Activated naive CD8-positive, alpha-beta T cell treated with anti-CD3 and anti-CD28 coated beads, Interleukin-2, amount 50 U/mL, for 24 hours (primary cell): ENCODE measurements around the gene RARB.

Experiments used
- ATAC-seq: fragments of 150-1000 bp; cut with Tn5 transposase; one replicate; pipeline ENCODE4 v1.10.0; 2021
- DNase-seq: peaks from one replicate; pipeline ENCODE4 v3.0.0; 2021
- H3K27ac Mint-ChIP-seq: one replicate; pipeline ENCODE4 v1.8.0; 2021; ENCODE audit warnings: mild to moderate bottlenecking, mixed read lengths
- H3K27me3 Mint-ChIP-seq: one replicate; pipeline ENCODE4 v1.8.0; 2021; ENCODE audit warnings: mixed read lengths
- H3K36me3 Mint-ChIP-seq: one replicate; pipeline ENCODE4 v1.8.0; 2021; ENCODE audit warnings: low read depth, mixed read lengths
- H3K4me1 Mint-ChIP-seq: one replicate; pipeline ENCODE4 v1.8.0; 2021; ENCODE audit warnings: mixed read lengths
- H3K4me3 Mint-ChIP-seq: one replicate; pipeline ENCODE4 v1.8.0; 2021; ENCODE audit warnings: mild to moderate bottlenecking, moderate library complexity, mixed read lengths
- H3K9me3 Mint-ChIP-seq: one replicate; pipeline ENCODE4 v1.8.0; 2021; ENCODE audit warnings: mixed read lengths

Gene RARB

DNA sequence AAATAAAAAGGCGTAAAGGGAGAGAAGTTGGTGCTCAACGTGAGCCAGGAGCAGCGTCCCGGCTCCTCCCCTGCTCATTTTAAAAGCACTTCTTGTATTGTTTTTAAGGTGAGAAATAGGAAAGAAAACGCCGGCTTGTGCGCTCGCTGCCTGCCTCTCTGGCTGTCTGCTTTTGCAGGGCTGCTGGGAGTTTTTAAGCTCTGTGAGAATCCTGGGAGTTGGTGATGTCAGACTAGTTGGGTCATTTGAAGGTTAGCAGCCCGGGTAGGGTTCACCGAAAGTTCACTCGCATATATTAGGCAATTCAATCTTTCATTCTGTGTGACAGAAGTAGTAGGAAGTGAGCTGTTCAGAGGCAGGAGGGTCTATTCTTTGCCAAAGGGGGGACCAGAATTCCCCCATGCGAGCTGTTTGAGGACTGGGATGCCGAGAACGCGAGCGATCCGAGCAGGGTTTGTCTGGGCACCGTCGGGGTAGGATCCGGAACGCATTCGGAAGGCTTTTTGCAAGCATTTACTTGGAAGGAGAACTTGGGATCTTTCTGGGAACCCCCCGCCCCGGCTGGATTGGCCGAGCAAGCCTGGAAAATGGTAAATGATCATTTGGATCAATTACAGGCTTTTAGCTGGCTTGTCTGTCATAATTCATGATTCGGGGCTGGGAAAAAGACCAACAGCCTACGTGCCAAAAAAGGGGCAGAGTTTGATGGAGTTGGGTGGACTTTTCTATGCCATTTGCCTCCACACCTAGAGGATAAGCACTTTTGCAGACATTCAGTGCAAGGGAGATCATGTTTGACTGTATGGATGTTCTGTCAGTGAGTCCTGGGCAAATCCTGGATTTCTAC, at the start of gene RARB:
Gene RARB (plus strand): TSS at position 322 of the 847 bp plus-strand sequence. CDS start 469 bp downstream, at position 791.
- no peak within 1 kb of the TSS for H3K4me3 Mint-ChIP-seq
- no peak for DNase-seq
- peaks cover 6% of the 10 kb centered on the region for H3K4me1 Mint-ChIP-seq

DNA sequence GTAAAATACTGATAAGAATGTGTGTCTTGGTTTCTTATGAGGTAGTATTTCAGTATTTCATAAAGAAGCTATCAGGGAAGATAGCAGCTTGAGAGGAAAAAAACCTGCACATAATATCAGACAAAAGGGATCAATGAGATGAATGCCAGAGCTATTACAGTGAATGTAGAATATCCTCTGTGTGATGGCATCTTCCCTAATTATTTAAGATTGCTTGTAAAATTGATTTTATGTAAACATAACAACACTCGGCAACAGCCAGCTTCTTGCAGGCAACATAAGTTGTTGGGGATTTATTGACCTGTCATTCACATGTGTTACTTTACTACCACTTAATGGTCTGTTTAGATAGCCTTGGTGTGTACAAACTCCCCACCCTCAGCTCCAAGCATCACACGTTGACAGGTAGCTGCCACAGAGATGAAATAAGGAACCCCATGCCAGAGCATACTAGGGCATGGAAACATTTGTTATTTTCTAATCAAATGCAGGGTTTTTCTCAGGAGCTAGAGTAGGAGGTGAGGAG, 49.2 kb upstream of the RARB start:
- H3K4me3 Mint-ChIP-seq: no peak overlapping the region
- no peak for ATAC-seq
- no peak overlapping the region for H3K27ac Mint-ChIP-seq
- no peaks in the 10 kb centered on the region for H3K27me3 Mint-ChIP-seq
- DNase-seq: no peak
- no peaks in the 10 kb centered on the region for H3K4me1 Mint-ChIP-seq
- peaks cover 4% of the 10 kb centered on the region for H3K9me3 Mint-ChIP-seq
- no peaks in the 10 kb centered on the region for H3K36me3 Mint-ChIP-seq

More for the DNA sequence above, at the start of gene RARB:
- Mint-ChIP-seq H3K27me3 (peaks cover 43% of the 10 kb centered on the region), H3K27ac (no peak within 1 kb of the TSS), H3K36me3 (no peaks in the 10 kb centered on the region), H3K9me3 (no peaks in the 10 kb centered on the region)
- no peak for ATAC-seq

DNA sequence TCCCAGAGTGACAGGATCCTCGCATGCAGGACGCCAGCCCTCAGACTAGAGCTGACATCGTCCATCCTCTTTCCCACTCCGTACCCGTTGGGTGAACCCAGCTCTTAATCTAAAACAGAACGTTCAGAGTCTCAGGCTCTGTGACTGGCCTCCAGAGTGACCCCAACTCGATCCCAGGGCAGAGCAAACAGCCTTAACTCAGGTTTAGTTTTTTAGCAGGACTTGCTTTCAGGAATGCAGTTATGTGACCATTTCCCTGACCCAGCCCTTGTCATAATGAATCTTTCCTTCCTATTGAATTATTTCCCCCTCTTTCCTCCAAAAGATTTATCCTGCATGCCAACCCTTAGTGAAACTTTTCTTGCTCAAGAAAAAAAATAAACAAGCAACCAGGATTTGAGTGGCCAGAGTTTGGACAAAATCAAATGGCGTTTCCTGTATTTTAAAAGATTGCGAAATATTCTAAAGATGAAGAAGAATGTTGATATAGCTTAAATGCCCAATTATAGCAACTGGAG, 47.8 kb upstream of the RARB start:
- ATAC-seq (no peak), DNase-seq (no peak)
- no peaks in the 10 kb centered on the region for H3K4me1 Mint-ChIP-seq
- no peaks in the 10 kb centered on the region for H3K36me3 Mint-ChIP-seq
- H3K27me3 Mint-ChIP-seq: no peaks in the 10 kb centered on the region
- H3K27ac Mint-ChIP-seq: no peak overlapping the region
- H3K9me3 Mint-ChIP-seq: no peaks in the 10 kb centered on the region
- H3K4me3 Mint-ChIP-seq: no peak overlapping the region

DNA sequence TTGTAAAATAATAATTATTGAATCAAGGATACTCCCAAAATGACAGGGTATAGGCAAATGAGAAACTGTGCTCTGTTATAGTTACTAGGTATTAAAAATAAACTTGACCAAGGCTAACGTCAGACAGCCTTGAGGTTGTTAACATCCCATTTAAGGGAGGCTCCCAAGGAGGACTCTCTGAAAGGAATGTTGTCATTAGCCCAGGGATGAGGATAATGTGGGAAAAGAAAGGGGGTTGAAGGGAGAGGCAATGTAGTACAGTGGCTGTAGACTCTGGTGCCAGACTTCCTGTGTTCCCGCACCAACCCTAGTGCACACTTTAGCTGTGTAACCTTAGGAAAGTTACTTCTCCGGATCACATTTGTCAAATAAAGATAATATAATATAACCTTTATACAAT, 47.0 kb upstream of the RARB start:
- Mint-ChIP-seq H3K36me3 (no peaks in the 10 kb centered on the region), H3K27me3 (no peaks in the 10 kb centered on the region), H3K4me1 (no peaks in the 10 kb centered on the region), H3K9me3 (no peaks in the 10 kb centered on the region), H3K27ac (no peak overlapping the region), H3K4me3 (no peak overlapping the region)
- ATAC-seq: no peak
- no peak for DNase-seq

DNA sequence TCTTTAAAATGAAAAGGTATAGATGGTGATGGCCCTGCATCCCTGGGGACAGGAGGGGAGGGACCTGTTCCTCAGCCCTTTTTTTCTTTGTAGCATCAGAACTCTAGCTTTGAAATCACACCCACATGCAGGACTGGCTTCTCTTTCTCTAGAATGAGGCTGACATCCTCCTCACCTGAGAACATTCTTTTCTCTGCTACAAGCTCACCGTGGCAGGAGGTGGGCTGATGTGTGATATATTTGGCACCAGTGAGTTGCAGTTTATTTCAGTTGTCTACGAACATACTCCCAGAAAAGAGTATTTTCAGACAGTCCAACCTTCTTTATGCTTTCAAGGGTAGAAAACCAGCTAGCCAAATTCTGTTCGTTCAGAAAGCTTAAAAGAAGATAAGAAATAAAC, 43.6 kb upstream of the RARB start:
- Mint-ChIP-seq H3K9me3 (no peaks in the 10 kb centered on the region), H3K36me3 (no peaks in the 10 kb centered on the region), H3K27me3 (no peaks in the 10 kb centered on the region), H3K4me3 (no peak overlapping the region), H3K27ac (no peak overlapping the region), H3K4me1 (no peaks in the 10 kb centered on the region)
- ATAC-seq: no peak
- DNase-seq: no peak

DNA sequence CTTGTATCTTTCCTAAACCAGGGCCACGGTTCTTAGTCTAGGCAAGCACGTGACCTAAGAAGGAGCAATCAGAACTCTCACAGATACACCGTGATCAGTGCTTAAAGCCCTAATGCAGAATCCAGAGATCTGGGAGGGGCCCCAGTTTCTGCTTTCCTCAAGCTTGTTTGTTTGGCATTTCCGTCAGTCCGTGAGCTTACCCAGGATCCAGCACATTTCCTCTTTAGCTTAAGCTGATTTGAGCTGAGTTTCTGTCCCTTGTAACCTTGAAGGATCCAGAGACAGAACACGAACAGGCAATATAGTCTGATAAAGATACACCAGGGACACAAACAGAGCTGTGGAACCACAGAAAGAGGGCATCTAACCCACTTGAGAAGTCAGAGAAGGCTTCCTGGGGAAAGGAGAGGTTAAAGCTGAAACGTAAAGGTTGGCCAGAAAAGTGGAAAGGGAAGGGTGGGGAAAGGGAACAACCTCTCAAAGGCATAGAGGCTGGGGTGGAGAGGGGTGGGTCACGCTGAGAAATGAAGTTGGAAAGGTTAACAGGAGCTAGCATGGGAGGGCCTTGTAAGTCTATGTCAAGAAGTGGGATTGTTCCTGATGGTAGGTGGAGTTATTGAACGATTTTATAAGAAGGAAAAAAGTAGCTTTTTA, 42.1 kb upstream of the RARB start:
- DNase-seq: no peak
- no peak overlapping the region for H3K27ac Mint-ChIP-seq
- no peaks in the 10 kb centered on the region for H3K36me3 Mint-ChIP-seq
- no peaks in the 10 kb centered on the region for H3K9me3 Mint-ChIP-seq
- H3K27me3 Mint-ChIP-seq: no peaks in the 10 kb centered on the region
- ATAC-seq: no peak
- no peaks in the 10 kb centered on the region for H3K4me1 Mint-ChIP-seq
- no peak overlapping the region for H3K4me3 Mint-ChIP-seq

DNA sequence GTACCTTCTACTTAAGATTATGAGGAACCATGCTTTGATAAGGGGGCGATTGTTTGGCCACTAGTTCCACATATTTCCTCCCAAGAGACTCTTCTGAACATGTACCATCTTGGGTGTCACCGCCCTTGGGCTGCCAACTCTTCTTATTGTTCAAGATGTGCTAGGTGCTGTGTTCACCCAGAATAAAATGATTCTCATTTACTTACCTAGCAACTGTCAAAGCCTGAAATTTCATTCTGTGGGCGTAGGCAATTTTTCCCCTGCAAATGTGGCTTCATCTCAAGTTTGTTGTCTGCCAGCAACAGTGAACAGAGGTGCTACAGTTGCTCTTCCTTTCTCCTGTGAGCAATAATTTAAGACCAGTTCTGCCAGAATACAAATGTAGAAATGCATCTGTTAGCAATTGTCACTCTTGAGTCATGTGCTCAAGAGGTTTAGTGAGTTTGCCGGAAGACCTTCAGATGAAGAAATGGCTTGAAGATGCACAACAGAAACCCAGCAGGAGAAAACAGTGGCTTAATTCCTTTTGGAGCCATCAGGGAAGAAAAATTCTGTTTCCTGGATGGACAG, 41.3 kb upstream of the RARB start:
- H3K27ac Mint-ChIP-seq: no peak overlapping the region
- H3K36me3 Mint-ChIP-seq: no peaks in the 10 kb centered on the region
- ATAC-seq: no peak
- DNase-seq: no peak
- H3K4me3 Mint-ChIP-seq: no peak overlapping the region
- H3K27me3 Mint-ChIP-seq: no peaks in the 10 kb centered on the region
- H3K9me3 Mint-ChIP-seq: peaks cover 6% of the 10 kb centered on the region
- H3K4me1 Mint-ChIP-seq: no peaks in the 10 kb centered on the region

DNA sequence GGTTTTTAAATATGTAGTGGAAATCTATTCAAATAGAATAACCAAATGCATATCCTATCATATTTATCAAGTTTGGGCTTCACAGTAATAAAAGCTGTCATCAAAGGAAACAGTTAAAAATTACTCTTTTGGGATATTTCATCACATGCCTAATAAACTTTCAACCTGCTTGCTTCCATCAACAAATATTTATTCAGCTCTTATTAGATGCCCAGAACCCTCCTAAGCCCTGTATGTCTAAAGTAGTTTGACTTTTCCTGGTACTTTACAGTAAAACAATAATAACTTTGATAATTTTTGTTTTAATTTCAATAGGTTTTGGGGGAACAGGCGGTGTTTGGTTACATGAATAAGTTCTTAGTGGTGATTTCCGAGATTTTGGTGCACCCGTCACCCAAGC, 37.5 kb upstream of the RARB start:
- Mint-ChIP-seq H3K4me3 (no peak overlapping the region), H3K9me3 (peaks cover 8% of the 10 kb centered on the region), H3K27ac (no peak overlapping the region), H3K27me3 (no peaks in the 10 kb centered on the region), H3K36me3 (no peaks in the 10 kb centered on the region), H3K4me1 (no peaks in the 10 kb centered on the region)
- ATAC-seq (no peak), DNase-seq (no peak)

DNA sequence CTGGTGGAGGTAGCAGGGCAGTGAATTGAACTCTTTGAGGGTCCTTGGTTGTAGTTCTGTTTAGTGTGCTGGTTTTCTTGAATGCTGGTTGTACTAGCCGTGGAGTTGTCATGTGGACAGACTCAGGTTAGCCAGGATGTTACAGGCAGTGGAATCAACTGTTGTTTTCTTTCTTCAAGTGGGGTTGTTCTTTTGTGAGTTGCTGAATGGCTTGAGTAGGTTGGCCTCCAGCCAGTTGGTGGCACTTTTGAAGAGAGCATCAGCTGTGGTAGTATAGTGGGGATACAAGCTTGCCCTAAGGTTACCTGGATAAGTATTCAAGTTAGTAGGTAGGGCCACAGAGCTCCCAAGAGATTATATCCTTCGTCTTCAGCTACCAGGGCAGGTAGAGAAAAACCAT, 31.8 kb upstream of the RARB start:
- no peak overlapping the region for H3K27ac Mint-ChIP-seq
- ATAC-seq (no peak), DNase-seq (no peak)
- no peaks in the 10 kb centered on the region for H3K36me3 Mint-ChIP-seq
- H3K4me1 Mint-ChIP-seq: no peaks in the 10 kb centered on the region
- H3K9me3 Mint-ChIP-seq: peaks cover 7% of the 10 kb centered on the region
- peaks cover under 1% of the 10 kb centered on the region for H3K27me3 Mint-ChIP-seq
- H3K4me3 Mint-ChIP-seq: no peak overlapping the region

DNA sequence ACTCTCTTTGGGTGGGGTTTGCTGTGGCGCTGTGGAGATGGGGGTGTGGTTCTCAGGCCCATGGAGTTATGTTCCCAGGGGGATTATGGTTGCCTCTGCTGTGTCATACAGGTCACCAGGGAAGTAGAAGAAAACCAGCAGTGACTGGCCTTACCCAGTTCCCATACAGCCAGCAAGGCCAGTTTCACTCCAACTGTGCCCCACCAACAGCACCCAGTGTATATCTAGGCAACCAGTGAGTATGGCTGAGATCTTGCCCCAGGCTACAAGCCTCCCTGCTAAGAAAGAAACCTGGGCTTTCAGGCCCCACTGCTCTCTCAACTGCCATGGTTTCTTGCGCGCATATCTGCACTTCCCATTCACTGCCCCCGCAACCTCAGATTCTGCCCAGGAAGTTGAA, 31.4 kb upstream of the RARB start:
- H3K9me3 Mint-ChIP-seq: peaks cover 7% of the 10 kb centered on the region
- H3K27me3 Mint-ChIP-seq: peaks cover 3% of the 10 kb centered on the region
- no peak for ATAC-seq
- DNase-seq: no peak
- H3K27ac Mint-ChIP-seq: no peak overlapping the region
- H3K36me3 Mint-ChIP-seq: no peaks in the 10 kb centered on the region
- H3K4me1 Mint-ChIP-seq: no peaks in the 10 kb centered on the region
- H3K4me3 Mint-ChIP-seq: no peak overlapping the region

DNA sequence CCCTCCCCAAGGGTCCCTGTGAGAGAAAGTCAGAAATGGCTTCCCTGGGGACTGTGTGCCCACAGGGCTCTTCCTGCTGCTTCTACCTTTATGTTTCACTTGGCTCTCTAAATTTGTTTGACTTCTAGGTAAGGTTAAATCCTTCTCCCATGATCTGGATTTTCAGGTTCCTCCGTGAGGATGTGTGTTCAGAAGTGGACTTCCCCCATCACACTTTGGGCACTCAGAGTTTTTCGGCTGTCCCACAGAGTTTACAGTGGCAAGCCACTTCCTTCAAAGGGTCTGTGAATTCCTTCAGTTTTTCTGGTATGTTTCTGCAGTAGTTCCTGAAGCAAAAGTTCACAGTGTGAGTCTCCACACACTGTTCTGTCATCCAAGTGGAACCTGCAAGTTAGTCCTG, 30.9 kb upstream of the RARB start:
- Mint-ChIP-seq H3K4me3 (no peak overlapping the region), H3K9me3 (peaks cover 6% of the 10 kb centered on the region), H3K4me1 (no peaks in the 10 kb centered on the region), H3K36me3 (no peaks in the 10 kb centered on the region), H3K27me3 (peaks cover 3% of the 10 kb centered on the region), H3K27ac (no peak overlapping the region)
- ATAC-seq (no peak), DNase-seq (no peak)

DNA sequence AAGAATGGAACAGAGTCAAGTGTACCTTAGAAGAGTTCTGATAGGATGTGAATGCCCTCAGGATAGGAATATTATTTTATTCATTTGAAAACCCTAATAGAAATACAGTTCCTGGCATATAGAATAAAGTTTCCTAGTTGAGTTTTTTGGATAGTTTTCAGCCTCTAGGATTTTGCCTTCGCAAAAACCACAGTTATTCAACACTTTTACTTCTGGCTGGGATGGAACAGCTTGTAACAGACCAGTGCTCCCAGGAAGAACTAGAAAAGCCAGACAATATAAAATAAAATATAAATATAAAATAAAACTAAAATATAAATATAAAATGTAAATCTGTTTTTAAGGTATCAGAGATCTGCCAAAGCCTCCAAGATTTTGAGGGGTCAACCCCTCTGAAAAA, 27.5 kb upstream of the RARB start:
- H3K4me3 Mint-ChIP-seq: no peak overlapping the region
- no peaks in the 10 kb centered on the region for H3K36me3 Mint-ChIP-seq
- ATAC-seq: no peak

DNA sequence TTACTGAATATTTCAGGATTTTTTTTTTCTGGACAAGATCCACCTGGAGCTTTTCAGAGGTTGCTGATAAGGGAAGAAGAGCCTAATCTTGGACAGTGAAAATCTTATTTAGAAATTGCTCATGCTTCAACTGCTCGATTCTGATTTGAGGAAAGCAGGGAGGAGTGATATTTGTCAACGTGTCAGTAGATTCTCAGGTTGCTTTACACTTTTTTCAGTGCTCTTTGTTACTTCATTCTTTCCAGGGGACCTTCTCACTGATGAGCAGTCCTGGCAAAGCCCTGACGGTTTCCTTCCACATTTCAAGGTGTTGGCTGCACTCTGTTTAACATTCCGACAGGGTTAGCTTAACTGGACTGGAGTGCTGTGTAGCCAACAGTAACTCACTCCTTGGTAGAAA, 24.1 kb upstream of the RARB start:
- Mint-ChIP-seq H3K27ac (no peak overlapping the region), H3K9me3 (peaks cover 11% of the 10 kb centered on the region), H3K27me3 (peaks cover 5% of the 10 kb centered on the region), H3K4me1 (no peaks in the 10 kb centered on the region), H3K36me3 (no peaks in the 10 kb centered on the region), H3K4me3 (no peak overlapping the region)
- ATAC-seq: no peak
- DNase-seq: no peak

More for the DNA sequence above, 27.5 kb upstream of the RARB start:
- no peaks in the 10 kb centered on the region for H3K4me1 Mint-ChIP-seq
- H3K27ac Mint-ChIP-seq: no peak overlapping the region
- DNase-seq: no peak
- peaks cover 11% of the 10 kb centered on the region for H3K9me3 Mint-ChIP-seq
- H3K27me3 Mint-ChIP-seq: peaks cover 3% of the 10 kb centered on the region

DNA sequence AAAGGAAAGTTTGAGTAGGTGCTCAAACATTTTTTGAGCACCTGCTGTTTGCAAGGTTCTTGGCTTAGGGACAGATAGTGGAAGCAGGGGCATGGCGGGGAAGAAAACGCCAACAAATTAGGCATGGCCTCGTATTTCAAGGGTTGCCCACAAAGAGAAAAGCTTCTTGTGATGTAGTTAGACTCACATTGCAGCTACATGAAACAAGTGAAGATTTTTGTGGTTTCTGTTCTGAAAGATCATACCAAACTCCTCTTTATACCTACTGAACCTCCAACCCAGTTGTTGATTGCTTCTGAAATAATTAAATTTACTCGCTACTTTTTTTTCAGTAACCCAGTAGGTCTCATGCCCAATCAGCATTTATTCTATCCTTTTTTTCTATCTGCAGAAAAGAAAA, 23.5 kb upstream of the RARB start:
- Mint-ChIP-seq H3K4me1 (no peaks in the 10 kb centered on the region), H3K27me3 (peaks cover 5% of the 10 kb centered on the region)
- no peak for ATAC-seq

DNA sequence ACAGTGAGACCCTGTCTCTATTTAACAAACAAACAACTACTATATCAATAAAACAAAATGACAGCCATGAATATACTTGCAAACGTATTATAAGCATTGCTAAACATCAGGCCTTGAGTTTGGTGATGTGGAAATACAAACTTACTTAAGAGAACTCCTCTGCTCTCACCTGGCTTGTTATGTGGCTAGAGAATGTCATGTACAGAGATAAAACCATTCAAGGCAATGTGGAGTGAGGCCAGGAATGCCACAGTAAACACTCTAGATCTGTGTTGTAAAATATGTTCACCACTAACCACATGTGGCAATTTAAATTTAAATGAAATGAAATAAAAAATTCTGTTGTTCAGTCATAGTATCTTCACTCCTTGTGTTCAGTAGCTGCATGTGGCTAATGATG, 22.7 kb upstream of the RARB start:
- ATAC-seq (no peak), DNase-seq (no peak)
- no peaks in the 10 kb centered on the region for H3K4me1 Mint-ChIP-seq
- H3K27me3 Mint-ChIP-seq: peaks cover 5% of the 10 kb centered on the region
- peaks cover 11% of the 10 kb centered on the region for H3K9me3 Mint-ChIP-seq
- no peak overlapping the region for H3K27ac Mint-ChIP-seq
- H3K4me3 Mint-ChIP-seq: no peak overlapping the region
- no peaks in the 10 kb centered on the region for H3K36me3 Mint-ChIP-seq

More for the DNA sequence above, 23.5 kb upstream of the RARB start:
- Mint-ChIP-seq H3K36me3 (no peaks in the 10 kb centered on the region), H3K27ac (no peak overlapping the region), H3K4me3 (no peak overlapping the region), H3K9me3 (peaks cover 11% of the 10 kb centered on the region)
- DNase-seq: no peak
